NCI-H2107 treated with DMSO at 0.1 percent for 48 hours (cell line): ENCODE results near the gene DALRD3.

Experiments used
- DNase-seq: peaks from one replicate; lab custom pipeline; 2025; ENCODE audit not compliant: unreplicated experiment; lab: John Stamatoyannopoulos, UW

DALRD3 gene

DNA sequence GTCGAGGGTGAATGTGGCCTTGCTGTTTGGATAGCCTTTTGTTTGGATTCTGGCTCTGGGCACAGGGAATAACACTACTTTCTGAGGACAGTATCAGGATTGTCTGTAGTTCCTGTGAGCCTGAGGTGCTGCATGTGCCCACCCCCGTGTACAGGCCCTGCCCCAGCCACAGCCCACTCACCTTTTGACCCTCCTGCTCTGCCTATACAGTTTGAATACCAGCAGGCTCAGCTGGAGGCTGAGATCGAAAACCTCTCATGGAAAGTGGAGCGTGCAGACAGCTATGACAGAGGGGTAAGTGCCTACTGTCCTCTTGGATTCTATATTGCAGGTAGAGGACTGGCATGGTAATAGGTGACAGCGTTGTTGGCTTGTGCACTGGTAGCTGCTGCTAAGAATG lies 35.7 kb downstream of the DALRD3 start:
- no peak for DNase-seq

DNA sequence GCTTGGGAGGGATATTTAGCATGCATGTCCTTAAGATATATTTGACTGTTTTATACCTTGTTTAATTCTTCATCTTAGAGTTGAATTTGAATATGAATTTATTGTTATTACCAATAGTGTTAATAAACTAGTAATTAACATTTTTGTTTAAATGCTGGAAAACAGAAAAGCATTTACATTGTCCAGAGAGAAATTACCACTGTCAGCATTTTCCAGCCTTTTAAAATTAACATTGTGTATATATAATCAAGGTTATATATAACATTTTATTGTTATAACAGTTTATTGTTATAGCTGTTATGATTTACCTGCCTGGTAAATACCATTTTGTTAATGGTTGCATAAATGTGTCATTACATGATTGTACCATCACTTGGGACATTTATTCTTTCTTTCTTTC lies 36.4 kb downstream of the DALRD3 start:
- no peak for DNase-seq

DNA sequence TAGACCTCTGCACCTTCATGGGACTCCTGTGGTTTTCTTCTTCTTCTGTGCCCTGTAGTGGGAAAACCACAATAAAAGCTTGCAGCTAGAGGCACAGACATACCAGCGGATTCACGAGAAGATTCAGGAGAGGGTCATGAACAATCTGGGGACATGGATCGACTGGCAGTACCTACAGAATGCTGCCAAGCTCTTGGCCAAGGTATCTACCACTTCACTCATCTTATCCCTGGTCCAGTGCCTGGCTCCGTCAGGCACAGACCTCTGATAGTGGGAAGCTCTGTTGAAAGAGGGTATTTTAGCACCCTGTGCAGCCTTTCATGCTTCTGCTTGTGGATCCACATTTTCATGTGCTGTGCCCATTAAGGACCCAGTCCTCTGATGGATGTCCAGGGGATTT lies 38.1 kb downstream of the DALRD3 start:
- no peak for DNase-seq

DNA sequence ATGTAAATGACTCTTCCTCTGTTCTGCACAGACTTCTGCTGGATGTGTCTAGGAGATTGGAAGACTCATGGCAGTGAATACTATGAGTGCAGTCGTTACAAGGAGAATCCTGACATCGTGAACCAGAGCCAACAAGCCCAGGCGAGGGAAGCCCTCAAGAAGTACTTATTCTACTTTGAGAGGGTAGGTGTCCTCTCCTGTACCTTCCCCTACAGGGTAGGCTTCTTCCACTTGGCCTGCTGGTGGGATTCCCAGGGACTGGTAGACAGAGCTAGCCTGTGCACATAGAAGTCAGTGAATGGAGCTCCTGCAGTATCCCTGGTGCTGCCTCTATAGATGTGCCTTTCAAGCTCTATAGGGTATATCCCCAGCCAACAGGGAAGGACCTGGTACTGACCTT lies 38.9 kb downstream of the DALRD3 start:
- DNase-seq: no peak

DNA sequence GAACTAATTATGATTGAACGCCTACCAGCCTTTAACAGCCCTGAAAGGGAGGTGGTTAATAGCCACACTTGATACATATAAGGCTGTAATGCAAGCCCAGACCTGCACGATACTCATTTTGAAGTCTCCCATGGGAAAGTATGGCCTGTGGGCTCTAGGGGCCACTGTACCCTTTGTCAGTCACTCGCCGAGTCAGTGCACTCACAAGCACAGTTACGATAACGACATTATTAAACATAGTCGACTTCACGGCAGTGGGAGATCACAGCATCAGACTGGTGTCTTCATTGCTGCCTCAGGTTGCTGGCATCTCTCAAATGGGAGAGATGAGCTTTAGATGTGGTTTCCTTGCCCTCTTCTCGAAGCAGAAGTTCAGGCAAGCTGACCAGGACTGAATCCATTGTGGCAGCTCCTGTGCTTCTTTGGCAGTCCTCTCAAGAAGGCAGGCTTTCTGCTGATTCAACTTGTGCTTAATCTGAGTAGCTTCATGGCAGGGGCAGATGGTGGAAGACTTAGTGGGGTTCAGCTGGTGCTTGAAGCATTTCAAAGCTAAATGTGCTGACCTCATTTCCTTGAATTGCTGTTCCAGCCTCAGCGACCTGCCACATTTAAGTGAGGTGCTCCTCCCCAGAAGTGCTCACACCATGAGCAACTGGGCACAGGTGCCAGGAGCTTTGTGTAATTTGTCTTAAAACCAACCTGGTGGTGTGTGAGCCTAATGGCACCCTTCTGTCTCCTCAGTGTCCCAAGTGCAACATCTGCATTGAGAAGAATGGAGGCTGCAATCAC lies 44.1 kb downstream of the DALRD3 start:
- no peak for DNase-seq

DNA sequence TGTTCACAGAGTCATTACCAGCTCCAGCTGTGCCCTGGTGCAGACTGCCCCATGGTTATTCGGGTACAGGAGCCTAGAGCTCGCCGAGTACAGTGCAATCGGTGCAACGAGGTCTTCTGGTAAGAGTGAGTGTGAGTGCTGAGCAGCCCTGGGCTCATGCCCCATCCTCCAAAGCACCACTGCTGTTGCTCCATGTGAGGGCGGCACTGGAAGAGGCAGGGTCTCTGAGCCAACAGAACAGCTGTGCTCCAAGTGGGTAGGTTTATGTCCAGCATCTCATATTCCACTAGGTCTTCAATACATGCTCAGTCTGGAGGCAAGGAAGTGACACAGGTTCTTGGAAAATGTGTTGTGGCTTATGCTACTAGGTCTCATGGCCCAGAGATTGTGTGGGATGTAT lies 47.8 kb downstream of the DALRD3 start:
- DNase-seq: no peak

DNA sequence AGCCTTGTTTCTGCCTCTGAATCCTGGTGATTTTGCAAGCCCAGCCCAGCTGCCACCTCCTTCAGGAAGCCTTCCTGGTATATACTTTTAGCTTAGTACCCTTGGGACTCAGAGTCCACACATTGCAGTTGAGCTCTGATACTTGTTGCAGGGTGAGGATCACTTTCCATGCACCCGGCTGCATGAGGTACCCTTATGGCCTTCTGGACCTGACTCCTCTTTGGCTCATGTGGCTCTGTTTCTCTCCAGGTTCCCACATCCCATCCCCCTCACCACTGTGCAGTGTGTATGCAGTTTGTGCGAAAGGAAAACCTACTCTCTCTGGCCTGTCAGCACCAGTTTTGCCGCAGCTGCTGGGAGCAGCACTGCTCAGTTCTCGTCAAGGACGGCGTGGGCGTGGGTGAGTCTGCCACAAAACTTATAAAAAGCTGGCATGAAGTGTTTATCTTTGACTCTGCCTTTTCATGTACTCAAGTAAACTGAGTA lies 51.5 kb downstream of the DALRD3 start:
- no peak for DNase-seq

DNA sequence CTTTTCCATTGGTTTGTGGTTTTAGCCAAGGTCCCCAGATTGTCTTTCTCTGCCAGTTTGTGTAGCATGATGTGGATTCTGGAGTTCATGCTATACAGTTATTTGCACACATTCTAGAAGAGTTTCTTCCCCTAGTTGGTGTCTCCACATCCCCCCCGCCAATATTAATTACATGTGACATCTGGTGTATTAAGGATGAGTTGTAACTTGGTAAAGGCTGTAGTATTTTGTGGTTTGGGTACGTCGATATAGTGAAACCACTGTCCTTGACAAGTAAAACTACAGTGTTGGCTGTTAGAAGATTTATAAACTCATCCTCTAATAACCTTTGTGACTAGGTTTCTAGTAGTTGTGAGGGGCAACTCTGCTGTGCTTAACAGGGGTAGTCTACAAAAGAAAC lies 52.0 kb downstream of the DALRD3 start:
- DNase-seq: no peak
